HFF-Myc (cell line): ENCODE measurements around the gene EYS.

Experiments
- DNase-seq: peaks from one replicate; pipeline ENCODE4 v3.0.0-alpha.2; 2011; ENCODE audit warnings: low read depth; ENCODE audit errors: extremely low read depth
- H3K4me3 ChIP-seq: replicated peaks from 2 replicates; pipeline ENCODE4 v1.5.1; 2011; ENCODE audit warnings: low read depth, mild to moderate bottlenecking, control low read depth, low read length
- TF ChIP-seq, protein P1 (sequence below): IDR thresholded peaks from 2 replicates; pipeline ENCODE4 v1.5.1; 2012; ENCODE audit warnings: mild to moderate bottlenecking, low read depth, low read length, control low read depth; ENCODE audit errors: missing control alignments

EYS gene

GRCh38 chr6:63882208-63882607, 1824.8 kb downstream of the EYS start:
- no peak overlapping the region for H3K4me3 ChIP-seq
- no peak for DNase-seq
- TF ChIP-seq, protein P1, sequence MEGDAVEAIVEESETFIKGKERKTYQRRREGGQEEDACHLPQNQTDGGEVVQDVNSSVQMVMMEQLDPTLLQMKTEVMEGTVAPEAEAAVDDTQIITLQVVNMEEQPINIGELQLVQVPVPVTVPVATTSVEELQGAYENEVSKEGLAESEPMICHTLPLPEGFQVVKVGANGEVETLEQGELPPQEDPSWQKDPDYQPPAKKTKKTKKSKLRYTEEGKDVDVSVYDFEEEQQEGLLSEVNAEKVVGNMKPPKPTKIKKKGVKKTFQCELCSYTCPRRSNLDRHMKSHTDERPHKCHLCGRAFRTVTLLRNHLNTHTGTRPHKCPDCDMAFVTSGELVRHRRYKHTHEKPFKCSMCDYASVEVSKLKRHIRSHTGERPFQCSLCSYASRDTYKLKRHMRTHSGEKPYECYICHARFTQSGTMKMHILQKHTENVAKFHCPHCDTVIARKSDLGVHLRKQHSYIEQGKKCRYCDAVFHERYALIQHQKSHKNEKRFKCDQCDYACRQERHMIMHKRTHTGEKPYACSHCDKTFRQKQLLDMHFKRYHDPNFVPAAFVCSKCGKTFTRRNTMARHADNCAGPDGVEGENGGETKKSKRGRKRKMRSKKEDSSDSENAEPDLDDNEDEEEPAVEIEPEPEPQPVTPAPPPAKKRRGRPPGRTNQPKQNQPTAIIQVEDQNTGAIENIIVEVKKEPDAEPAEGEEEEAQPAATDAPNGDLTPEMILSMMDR, result peak; percentile 27

DNA sequence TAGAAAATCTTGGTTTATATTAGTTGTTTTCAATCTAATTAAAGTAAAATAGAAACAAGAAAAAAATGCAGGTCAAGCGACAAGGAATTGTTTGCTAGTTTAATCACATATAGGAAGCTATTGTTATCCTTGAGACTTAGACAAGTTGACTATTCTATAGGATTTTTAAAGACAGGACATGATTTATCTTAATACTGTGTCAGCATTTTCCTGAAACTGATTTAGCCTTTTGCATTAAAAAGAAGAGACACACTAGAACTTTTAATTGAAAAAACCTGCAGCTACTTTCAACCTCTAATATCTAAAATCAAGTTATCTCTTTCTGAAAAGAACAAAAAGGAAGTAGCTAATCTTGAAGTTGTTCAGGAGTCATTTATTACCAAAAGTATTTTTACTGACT, 1825.2 kb downstream of the EYS start:
- TF ChIP-seq, protein P1, result no peak
- no peak for DNase-seq
- H3K4me3 ChIP-seq, result no peak overlapping the region

DNA sequence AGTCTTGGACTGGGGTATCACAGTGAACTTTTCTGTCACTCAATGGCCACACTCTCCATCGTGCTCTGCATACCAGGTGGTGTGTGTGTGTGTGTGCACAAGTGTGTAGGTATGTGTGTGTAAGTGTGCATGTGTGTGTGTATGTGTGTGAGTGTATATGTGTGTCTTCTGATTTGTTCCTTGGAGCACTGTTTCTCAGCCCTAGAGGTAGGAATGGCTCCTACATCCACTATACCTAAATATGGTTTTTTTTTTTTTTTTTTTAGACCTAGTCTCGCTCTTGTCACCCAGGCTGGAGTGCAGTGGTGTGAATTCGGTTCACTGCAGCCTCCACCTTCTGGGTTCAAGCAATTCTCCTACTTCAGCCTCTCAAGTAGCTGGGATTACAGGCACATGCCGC, 1834.8 kb downstream of the EYS start:
- no peak for DNase-seq
- TF ChIP-seq, protein P1, result no peak
- no peak overlapping the region for H3K4me3 ChIP-seq

- TF ChIP-seq, protein P1, result no peak
- no peak for DNase-seq
Observed at GRCh38 chr6:63868351-63868750, 1838.7 kb downstream of the EYS start.

DNA sequence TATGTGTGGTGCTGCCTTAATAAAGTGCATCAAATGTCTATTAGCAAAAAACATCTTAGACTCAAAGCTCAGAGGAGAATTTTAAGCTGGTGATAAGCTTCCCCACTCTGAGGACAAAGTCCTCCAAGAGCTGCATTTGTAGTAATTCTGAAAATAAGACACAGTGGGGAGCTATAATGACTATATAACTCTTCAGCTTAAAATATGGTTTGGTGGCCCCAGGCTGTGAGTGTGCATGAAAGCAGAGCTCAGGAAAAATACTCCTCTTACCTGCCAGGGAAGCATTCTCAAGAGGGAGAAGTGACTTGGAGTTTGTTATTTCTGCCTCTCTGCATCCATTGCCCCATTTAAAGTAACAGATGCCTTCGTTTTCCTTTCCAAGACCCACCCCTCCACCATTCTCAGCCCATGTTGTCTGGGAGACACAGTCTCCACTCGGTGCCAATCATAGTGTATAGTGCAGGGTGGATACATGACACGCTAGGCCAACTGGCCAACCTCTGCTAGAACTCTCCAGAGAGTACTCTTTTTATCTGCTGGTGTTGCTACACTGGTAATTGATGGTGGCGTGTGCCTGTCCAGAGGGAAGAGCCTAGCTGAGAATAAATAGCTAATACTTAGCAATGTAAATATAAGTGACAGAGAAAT, 1842.2 kb downstream of the EYS start:
- DNase-seq, result no peak
- H3K4me3 ChIP-seq, result no peak overlapping the region
- TF ChIP-seq, protein P1, result no peak

More at GRCh38 chr6:63868351-63868750, 1838.7 kb downstream of the EYS start:
- no peak overlapping the region for H3K4me3 ChIP-seq

DNA sequence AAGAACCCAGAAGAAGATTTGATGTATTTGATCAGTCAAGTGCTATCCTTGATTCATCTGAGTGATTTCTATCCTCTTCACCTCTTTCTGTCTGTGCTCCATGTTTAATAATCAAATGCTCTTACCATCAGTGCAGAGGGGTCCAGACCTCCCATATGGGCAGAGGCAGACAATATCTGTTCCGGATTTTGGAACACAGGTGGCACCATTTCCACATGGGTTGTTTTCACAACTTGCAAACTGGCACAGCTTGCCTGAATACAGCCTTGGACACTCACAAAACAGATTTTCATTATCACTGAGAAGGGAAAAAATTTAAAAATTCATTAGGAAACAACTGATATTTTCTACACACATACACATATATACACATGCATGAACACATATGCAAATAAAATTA, 1843.0 kb downstream of the EYS start:
- no peak overlapping the region for H3K4me3 ChIP-seq
- DNase-seq, result no peak
- TF ChIP-seq, protein P1, result no peak
